PFSK-1 (cell line): ENCODE measurements around the gene RFX3.

ENCODE experiments used
- REST ChIP-seq, 2 experiments: IDR thresholded peaks; 2 replicates each; pipeline versions ENCODE4 v1.6.1 to v1.8.0; 2011 to 2012; ENCODE audit warnings: low read depth in 2 of 2, low read length in 2 of 2, control low read depth in 1 of 2, inconsistent platforms in 1 of 2, mild to moderate bottlenecking in 1 of 2, moderate library complexity in 1 of 2; ENCODE audit not compliant: insufficient read depth in 1 of 2
- SIN3A ChIP-seq: IDR thresholded peaks from 2 replicates; pipeline ENCODE4 v1.6.1; 2012; ENCODE audit warnings: mild to moderate bottlenecking, low read length, moderate library complexity, borderline replicate concordance; ENCODE audit not compliant: insufficient read depth
- TAF1 ChIP-seq: IDR thresholded peaks from 2 replicates; pipeline ENCODE4 v1.6.1; 2012; ENCODE audit warnings: low read length, control low read depth, borderline replicate concordance; ENCODE audit not compliant: insufficient read depth

GRCh38 chr9:3200331-3200774 is 325.4 kb downstream of the RFX3 start:
- TF ChIP-seq SIN3A, result no peak
- no peak for TF ChIP-seq REST (IDR thresholded peaks at IDR 0.05; ENCODE audit: insufficient read depth in 1 of 2, low read depth in 2 of 2, low read length in 2 of 2)
- TF ChIP-seq TAF1, result no peak
